HepG2 (cell line): Measurements from ENCODE around the gene PPP2R2B. TPM values are rescaled to one million over a fixed set of nuclear protein-coding genes. Genes with fewer than 3 reads are reported as not detected.

Source experiments
- ATF1 ChIP-seq: IDR thresholded peaks from 2 replicates; pipeline ENCODE4 v1.6.1; 2016; ENCODE audit warnings: mild to moderate bottlenecking, control low read depth
- EZH2 ChIP-seq: conservative IDR thresholded peaks from 2 replicates; pipeline ENCODE4 v1.6.1; 2012; ENCODE audit warnings: mild to moderate bottlenecking, low read depth, low read length, moderate library complexity
- KAT2B ChIP-seq: fragments of 150-350 bp; IDR thresholded peaks from 2 replicates; pipeline ENCODE4 v1.6.1; 2014; ENCODE audit warnings: low read depth, low read length, borderline replicate concordance
- KLF6 ChIP-seq: IDR thresholded peaks from 2 replicates; pipeline ENCODE4 v1.8.0; 2016; ENCODE audit warnings: missing biosample characterization, missing genetic modification reagents
- MATR3 ChIP-seq: sonication (generic); formaldehyde crosslinking; IDR thresholded peaks from 2 replicates; pipeline ENCODE4 v1.4.0; 2020; ENCODE audit warnings: missing genetic modification reagents
- MTA1 ChIP-seq: sonication (generic); formaldehyde crosslinking; IDR thresholded peaks from 2 replicates; pipeline ENCODE4 v1.4.0; 2020; ENCODE audit warnings: missing genetic modification reagents, mild to moderate bottlenecking, borderline replicate concordance
- NCOA2 ChIP-seq: sonication (generic); formaldehyde crosslinking; IDR thresholded peaks from 2 replicates; pipeline ENCODE4 v1.8.0; 2022; ENCODE audit warnings: inconsistent platforms
- NR2C2 ChIP-seq: sonication (generic); formaldehyde crosslinking; IDR thresholded peaks from 2 replicates; pipeline ENCODE4 v1.4.0; 2020; ENCODE audit warnings: missing genetic modification reagents, mild to moderate bottlenecking, moderate library complexity, borderline replicate concordance
- PCBP1 ChIP-seq: fragments of 200-400 bp; formaldehyde crosslinking; IDR thresholded peaks from 2 replicates; pipeline ENCODE4 v1.6.1; 2017; ENCODE audit warnings: mild to moderate bottlenecking, low read depth, low read length, borderline replicate concordance
- SMC3 ChIP-seq: IDR thresholded peaks from 2 replicates; pipeline ENCODE4 v1.6.1; 2011; ENCODE audit warnings: low read length, improper control_type of control experiment
- SRSF4 ChIP-seq: fragments of 200-400 bp; formaldehyde crosslinking; IDR thresholded peaks from one replicate; pipeline ENCODE4 v1.6.1; 2018; ENCODE audit warnings: mild to moderate bottlenecking, low read depth, low read length, moderate library complexity; ENCODE audit not compliant: poor library complexity, severe bottlenecking
- XRCC5 ChIP-seq: fragments of 200-400 bp; formaldehyde crosslinking; optimal IDR thresholded peaks from 2 replicates; pipeline ENCODE3; 2017; ENCODE audit warnings: mild to moderate bottlenecking, low read length
- ZFP37 ChIP-seq: sonication (generic); formaldehyde crosslinking; IDR thresholded peaks from 2 replicates; pipeline ENCODE4 v1.4.0; 2020; ENCODE audit warnings: missing genetic modification reagents, borderline replicate concordance
- ZMYM2 ChIP-seq: sonication (generic); formaldehyde crosslinking; IDR thresholded peaks from 2 replicates; pipeline ENCODE4 v1.8.0; 2022; ENCODE audit warnings: mild to moderate bottlenecking, missing genetic modification reagents
- ZNF629 ChIP-seq: sonication (generic); formaldehyde crosslinking; conservative IDR thresholded peaks from 2 replicates; pipeline ENCODE4 v1.5.0; 2020; ENCODE audit warnings: missing genetic modification reagents
- ZNF644 ChIP-seq: IDR thresholded peaks from 2 replicates; pipeline ENCODE4 v1.6.1; 2016; ENCODE audit warnings: low read depth
- ZSCAN31 ChIP-seq: sonication (generic); formaldehyde crosslinking; IDR thresholded peaks from 2 replicates; pipeline ENCODE4 v1.5.0; 2020; ENCODE audit warnings: low read depth, mild to moderate bottlenecking, missing genetic modification reagents
- polyA plus RNA-seq, 8 experiments: library from polyadenylated mRNA; depleted of rRNA in 3 of 8; stranded (reverse) in 7 of 8; unstranded in 1 of 8; fragments of >200 nt; fragmentation: Illumina TruSeq in 4 of 8; extraction: Trizol in 4 of 8; gene quantifications; 2 replicates each; pipeline versions ENCODE4 v1.2.1 to v1.2.3, GENCODE V29; 2011 to 2016; ENCODE audit warnings: low read depth in 4 of 8, missing spikeins in 1 of 8, mixed read lengths in 1 of 8; ENCODE audit not compliant: insufficient read depth in 1 of 8
- total RNA-seq, 5 experiments: library from RNA; depleted of rRNA; stranded (reverse); fragments of >200 nt; fragmentation: Illumina TruSeq; extraction: Trizol; gene quantifications; 2 replicates each; pipeline ENCODE4 v1.2.3, GENCODE V29; 2016; ENCODE audit warnings: low read depth in 1 of 5
- TF ChIP-seq, protein P1 (sequence below): sonication (generic); formaldehyde crosslinking; IDR thresholded peaks from 2 replicates; pipeline ENCODE4 v1.5.0; 2020; ENCODE audit warnings: mild to moderate bottlenecking, missing genetic modification reagents, moderate library complexity
- TF ChIP-seq, protein P2 (sequence below), 2 experiments: sonication (generic) in 1 of 2; formaldehyde crosslinking in 1 of 2; IDR thresholded peaks; 2 replicates each; pipeline versions ENCODE4 v1.4.0 to v1.6.1; 2018 to 2020; ENCODE audit warnings: missing genetic modification reagents in 2 of 2, borderline replicate concordance in 1 of 2, low read depth in 1 of 2, mild to moderate bottlenecking in 1 of 2, missing biosample characterization in 1 of 2
- TF ChIP-seq, protein P3 (sequence below): sonication (generic); formaldehyde crosslinking; IDR thresholded peaks from 2 replicates; pipeline ENCODE4 v1.5.0; 2020; ENCODE audit warnings: missing genetic modification reagents
- TF ChIP-seq, protein P4 (sequence below): sonication (generic); formaldehyde crosslinking; IDR thresholded peaks from 2 replicates; pipeline ENCODE4 v1.5.1; 2020; ENCODE audit warnings: missing genetic modification reagents, mild to moderate bottlenecking, borderline replicate concordance
- TF ChIP-seq, protein P5 (sequence below): sonication (generic); formaldehyde crosslinking; IDR thresholded peaks from 2 replicates; pipeline ENCODE4 v1.4.0; 2020; ENCODE audit warnings: missing genetic modification reagents

The PPP2R2B gene
- total and polyA plus RNA-seq, 2 of the 13 experiments (the other 11 are each of a cell fraction or from before 2014, with no cell fraction given): not detected

DNA sequence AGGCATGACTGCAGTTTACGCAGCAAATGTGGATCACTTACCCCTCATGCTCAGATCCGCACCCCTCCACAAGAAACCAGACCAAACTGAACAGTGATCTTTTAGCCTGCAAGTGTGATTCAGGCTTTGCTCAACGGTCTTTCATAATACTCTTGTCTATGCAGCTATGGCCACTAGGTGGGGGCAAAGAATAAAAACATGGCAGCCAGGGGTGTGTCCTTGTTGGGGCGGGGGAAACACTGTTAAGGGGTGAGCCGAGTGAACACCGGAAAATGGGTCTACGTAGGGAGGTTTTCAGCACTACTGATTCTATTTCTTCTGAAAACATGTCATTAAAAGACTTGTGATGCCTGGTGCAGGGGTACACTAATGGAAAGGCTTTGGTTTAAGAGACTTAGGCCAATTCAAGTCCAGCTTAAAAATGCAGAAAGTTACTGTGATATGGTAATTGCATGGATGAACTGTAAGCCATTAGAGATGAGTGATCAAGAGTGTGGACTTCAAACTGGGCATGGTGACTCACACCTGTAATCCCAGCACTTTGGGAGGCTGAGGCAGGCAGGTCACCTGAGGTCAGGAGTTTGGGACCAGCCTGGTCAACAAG is 312.7 kb downstream of the PPP2R2B start (continued):
- TF ChIP-seq, protein P1, sequence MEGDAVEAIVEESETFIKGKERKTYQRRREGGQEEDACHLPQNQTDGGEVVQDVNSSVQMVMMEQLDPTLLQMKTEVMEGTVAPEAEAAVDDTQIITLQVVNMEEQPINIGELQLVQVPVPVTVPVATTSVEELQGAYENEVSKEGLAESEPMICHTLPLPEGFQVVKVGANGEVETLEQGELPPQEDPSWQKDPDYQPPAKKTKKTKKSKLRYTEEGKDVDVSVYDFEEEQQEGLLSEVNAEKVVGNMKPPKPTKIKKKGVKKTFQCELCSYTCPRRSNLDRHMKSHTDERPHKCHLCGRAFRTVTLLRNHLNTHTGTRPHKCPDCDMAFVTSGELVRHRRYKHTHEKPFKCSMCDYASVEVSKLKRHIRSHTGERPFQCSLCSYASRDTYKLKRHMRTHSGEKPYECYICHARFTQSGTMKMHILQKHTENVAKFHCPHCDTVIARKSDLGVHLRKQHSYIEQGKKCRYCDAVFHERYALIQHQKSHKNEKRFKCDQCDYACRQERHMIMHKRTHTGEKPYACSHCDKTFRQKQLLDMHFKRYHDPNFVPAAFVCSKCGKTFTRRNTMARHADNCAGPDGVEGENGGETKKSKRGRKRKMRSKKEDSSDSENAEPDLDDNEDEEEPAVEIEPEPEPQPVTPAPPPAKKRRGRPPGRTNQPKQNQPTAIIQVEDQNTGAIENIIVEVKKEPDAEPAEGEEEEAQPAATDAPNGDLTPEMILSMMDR: peak; percentile 79
- TF ChIP-seq PCBP1: no peak
- no peak for TF ChIP-seq MATR3
- TF ChIP-seq XRCC5: peak; percentile 26
- peak; percentile 25; the same call in 1 of the 2 replicates for TF ChIP-seq SMC3
- peak; percentile 67; the same call in 1 of the 2 replicates for TF ChIP-seq ZNF644 (CRISPR knock-in tag)
- TF ChIP-seq NR2C2: no peak
- TF ChIP-seq, protein P2, sequence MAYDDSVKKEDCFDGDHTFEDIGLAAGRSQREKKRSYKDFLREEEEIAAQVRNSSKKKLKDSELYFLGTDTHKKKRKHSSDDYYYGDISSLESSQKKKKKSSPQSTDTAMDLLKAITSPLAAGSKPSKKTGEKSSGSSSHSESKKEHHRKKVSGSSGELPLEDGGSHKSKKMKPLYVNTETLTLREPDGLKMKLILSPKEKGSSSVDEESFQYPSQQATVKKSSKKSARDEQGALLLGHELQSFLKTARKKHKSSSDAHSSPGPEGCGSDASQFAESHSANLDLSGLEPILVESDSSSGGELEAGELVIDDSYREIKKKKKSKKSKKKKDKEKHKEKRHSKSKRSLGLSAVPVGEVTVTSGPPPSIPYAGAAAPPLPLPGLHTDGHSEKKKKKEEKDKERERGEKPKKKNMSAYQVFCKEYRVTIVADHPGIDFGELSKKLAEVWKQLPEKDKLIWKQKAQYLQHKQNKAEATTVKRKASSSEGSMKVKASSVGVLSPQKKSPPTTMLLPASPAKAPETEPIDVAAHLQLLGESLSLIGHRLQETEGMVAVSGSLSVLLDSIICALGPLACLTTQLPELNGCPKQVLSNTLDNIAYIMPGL (CRISPR knock-in tag; IDR thresholded peaks at IDR 0.05; ENCODE audit: borderline replicate concordance in 1 of 2, low read depth in 1 of 2): 0 out of 4 replicates have a peak, but pooled peaks of 1 of the 2 experiments have one; percentile 23
- TF ChIP-seq KLF6 (CRISPR knock-in tag): no peak
- TF ChIP-seq ZNF629: peak; percentile 65
- no peak for TF ChIP-seq ATF1 (CRISPR knock-in tag)
- no peak for TF ChIP-seq KAT2B
- TF ChIP-seq ZSCAN31 (CRISPR knock-in tag): no peak
- TF ChIP-seq, protein P3, sequence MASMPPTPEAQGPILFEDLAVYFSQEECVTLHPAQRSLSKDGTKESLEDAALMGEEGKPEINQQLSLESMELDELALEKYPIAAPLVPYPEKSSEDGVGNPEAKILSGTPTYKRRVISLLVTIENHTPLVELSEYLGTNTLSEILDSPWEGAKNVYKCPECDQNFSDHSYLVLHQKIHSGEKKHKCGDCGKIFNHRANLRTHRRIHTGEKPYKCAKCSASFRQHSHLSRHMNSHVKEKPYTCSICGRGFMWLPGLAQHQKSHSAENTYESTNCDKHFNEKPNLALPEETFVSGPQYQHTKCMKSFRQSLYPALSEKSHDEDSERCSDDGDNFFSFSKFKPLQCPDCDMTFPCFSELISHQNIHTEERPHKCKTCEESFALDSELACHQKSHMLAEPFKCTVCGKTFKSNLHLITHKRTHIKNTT: no peak
- TF ChIP-seq EZH2: no peak
- TF ChIP-seq, protein P4, sequence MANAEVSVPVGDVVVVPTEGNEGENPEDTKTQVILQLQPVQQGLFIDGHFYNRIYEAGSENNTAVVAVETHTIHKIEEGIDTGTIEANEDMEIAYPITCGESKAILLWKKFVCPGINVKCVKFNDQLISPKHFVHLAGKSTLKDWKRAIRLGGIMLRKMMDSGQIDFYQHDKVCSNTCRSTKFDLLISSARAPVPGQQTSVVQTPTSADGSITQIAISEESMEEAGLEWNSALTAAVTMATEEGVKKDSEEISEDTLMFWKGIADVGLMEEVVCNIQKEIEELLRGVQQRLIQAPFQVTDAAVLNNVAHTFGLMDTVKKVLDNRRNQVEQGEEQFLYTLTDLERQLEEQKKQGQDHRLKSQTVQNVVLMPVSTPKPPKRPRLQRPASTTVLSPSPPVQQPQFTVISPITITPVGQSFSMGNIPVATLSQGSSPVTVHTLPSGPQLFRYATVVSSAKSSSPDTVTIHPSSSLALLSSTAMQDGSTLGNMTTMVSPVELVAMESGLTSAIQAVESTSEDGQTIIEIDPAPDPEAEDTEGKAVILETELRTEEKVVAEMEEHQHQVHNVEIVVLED (CRISPR knock-in tag): no peak
- TF ChIP-seq ZMYM2 (CRISPR knock-in tag): no peak
- TF ChIP-seq MTA1 (CRISPR knock-in tag): no peak
- TF ChIP-seq NCOA2 (CRISPR knock-in tag): no peak
- 0 out of 2 replicates have a peak, but pooled peaks have one; percentile 41 for TF ChIP-seq ZFP37 (CRISPR knock-in tag)
- no peak for TF ChIP-seq SRSF4
- TF ChIP-seq, protein P5, sequence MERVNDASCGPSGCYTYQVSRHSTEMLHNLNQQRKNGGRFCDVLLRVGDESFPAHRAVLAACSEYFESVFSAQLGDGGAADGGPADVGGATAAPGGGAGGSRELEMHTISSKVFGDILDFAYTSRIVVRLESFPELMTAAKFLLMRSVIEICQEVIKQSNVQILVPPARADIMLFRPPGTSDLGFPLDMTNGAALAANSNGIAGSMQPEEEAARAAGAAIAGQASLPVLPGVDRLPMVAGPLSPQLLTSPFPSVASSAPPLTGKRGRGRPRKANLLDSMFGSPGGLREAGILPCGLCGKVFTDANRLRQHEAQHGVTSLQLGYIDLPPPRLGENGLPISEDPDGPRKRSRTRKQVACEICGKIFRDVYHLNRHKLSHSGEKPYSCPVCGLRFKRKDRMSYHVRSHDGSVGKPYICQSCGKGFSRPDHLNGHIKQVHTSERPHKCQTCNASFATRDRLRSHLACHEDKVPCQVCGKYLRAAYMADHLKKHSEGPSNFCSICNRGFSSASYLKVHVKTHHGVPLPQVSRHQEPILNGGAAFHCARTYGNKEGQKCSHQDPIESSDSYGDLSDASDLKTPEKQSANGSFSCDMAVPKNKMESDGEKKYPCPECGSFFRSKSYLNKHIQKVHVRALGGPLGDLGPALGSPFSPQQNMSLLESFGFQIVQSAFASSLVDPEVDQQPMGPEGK (CRISPR knock-in tag): peak; percentile 21; the same call in 1 of the 2 replicates
